Measurements from ENCODE around the gene RALGAPB. TPM values are rescaled to one million over a fixed set of nuclear protein-coding genes. Genes with fewer than 3 reads are reported as not detected.

The RALGAPB gene
- total and polyA plus RNA-seq, 2 experiments from 2014 or later = 10.2 to 40.4 TPM

GRCh38 chr20:38566036-38566598 lies 93.5 kb downstream of the RALGAPB start:
- DNase-seq (ENCODE audit: low spot score) = no peak
- 0 out of 2 replicates have a peak, but pooled peaks cover 5% of the 10 kb centered on the region for H4K20me1 ChIP-seq (replicated peaks; ENCODE audit: insufficient read depth)
- no peaks in the 10 kb centered on the region for H3K4me1 ChIP-seq (ENCODE audit: insufficient read depth)
- no peaks in the 10 kb centered on the region for H3F3A ChIP-seq (replicated peaks; ENCODE audit: low read depth)
- no peak overlapping the region for H2AFZ ChIP-seq
- Mint-ChIP-seq H3K36me3 (ENCODE audit: low read depth) (peaks cover 13% of the 10 kb centered on the region; the same call in 2 of the 3 replicates), H3K27ac (no peak overlapping the region), H3K27me3 (ENCODE audit: insufficient read depth, low read depth, poor library complexity) (no peaks in the 10 kb centered on the region), H3K9me3 (no peaks in the 10 kb centered on the region), H3K4me1 (no peaks in the 10 kb centered on the region), H3K4me3 (no peak overlapping the region)
- H3K4me3 ChIP-seq = no peak overlapping the region
- TF ChIP-seq STAT1 (IDR thresholded peaks at IDR 0.05; ENCODE audit: unreplicated experiment) (no peak), EZH2 (IDR thresholded peaks at IDR 0.05; ENCODE audit: low read depth, unreplicated experiment) (no peak), CREB1 (CRISPR knock-in tag; IDR thresholded peaks at IDR 0.05; ENCODE audit: low read depth) (no peak), ZNF331 (CRISPR knock-in tag; IDR thresholded peaks at IDR 0.05; ENCODE audit: low read depth) (no peak), REST (IDR thresholded peaks at IDR 0.05; ENCODE audit: unreplicated experiment) (no peak), NANOG (IDR thresholded peaks at IDR 0.05; ENCODE audit: borderline replicate concordance) (no peak), CTCF (conservative IDR thresholded peaks at IDR 0.05; ENCODE audit: low read depth in 2 of 2) (no peak), EZH2phosphoT487 (IDR thresholded peaks at IDR 0.05; ENCODE audit: unreplicated experiment) (no peak), POLR2AphosphoS5 (IDR thresholded peaks at IDR 0.05; ENCODE audit: low read depth) (no peak), ZNF114 (CRISPR knock-in tag; IDR thresholded peaks at IDR 0.05) (no peak), JUNB (IDR thresholded peaks at IDR 0.05; ENCODE audit: unreplicated experiment) (no peak)
- TF ChIP-seq, protein P1, sequence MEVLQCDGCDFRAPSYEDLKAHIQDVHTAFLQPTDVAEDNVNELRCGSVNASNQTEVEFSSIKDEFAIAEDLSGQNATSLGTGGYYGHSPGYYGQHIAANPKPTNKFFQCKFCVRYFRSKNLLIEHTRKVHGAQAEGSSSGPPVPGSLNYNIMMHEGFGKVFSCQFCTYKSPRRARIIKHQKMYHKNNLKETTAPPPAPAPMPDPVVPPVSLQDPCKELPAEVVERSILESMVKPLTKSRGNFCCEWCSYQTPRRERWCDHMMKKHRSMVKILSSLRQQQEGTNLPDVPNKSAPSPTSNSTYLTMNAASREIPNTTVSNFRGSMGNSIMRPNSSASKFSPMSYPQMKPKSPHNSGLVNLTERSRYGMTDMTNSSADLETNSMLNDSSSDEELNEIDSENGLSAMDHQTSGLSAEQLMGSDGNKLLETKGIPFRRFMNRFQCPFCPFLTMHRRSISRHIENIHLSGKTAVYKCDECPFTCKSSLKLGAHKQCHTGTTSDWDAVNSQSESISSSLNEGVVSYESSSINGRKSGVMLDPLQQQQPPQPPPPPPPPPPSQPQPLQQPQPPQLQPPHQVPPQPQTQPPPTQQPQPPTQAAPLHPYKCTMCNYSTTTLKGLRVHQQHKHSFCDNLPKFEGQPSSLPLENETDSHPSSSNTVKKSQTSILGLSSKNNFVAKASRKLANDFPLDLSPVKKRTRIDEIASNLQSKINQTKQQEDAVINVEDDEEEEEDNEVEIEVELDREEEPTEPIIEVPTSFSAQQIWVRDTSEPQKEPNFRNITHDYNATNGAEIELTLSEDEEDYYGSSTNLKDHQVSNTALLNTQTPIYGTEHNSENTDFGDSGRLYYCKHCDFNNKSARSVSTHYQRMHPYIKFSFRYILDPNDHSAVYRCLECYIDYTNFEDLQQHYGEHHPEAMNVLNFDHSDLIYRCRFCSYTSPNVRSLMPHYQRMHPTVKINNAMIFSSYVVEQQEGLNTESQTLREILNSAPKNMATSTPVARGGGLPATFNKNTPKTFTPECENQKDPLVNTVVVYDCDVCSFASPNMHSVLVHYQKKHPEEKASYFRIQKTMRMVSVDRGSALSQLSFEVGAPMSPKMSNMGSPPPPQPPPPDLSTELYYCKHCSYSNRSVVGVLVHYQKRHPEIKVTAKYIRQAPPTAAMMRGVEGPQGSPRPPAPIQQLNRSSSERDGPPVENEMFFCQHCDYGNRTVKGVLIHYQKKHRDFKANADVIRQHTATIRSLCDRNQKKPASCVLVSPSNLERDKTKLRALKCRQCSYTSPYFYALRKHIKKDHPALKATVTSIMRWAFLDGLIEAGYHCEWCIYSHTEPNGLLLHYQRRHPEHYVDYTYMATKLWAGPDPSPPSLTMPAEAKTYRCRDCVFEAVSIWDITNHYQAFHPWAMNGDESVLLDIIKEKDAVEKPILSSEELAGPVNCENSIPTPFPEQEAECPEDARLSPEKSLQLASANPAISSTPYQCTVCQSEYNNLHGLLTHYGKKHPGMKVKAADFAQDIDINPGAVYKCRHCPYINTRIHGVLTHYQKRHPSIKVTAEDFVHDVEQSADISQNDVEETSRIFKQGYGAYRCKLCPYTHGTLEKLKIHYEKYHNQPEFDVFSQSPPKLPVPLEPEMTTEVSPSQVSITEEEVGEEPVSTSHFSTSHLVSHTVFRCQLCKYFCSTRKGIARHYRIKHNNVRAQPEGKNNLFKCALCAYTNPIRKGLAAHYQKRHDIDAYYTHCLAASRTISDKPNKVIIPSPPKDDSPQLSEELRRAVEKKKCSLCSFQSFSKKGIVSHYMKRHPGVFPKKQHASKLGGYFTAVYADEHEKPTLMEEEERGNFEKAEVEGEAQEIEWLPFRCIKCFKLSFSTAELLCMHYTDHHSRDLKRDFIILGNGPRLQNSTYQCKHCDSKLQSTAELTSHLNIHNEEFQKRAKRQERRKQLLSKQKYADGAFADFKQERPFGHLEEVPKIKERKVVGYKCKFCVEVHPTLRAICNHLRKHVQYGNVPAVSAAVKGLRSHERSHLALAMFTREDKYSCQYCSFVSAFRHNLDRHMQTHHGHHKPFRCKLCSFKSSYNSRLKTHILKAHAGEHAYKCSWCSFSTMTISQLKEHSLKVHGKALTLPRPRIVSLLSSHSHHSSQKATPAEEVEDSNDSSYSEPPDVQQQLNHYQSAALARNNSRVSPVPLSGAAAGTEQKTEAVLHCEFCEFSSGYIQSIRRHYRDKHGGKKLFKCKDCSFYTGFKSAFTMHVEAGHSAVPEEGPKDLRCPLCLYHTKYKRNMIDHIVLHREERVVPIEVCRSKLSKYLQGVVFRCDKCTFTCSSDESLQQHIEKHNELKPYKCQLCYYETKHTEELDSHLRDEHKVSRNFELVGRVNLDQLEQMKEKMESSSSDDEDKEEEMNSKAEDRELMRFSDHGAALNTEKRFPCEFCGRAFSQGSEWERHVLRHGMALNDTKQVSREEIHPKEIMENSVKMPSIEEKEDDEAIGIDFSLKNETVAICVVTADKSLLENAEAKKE (CRISPR knock-in tag; IDR thresholded peaks at IDR 0.05) = no peak
- TF ChIP-seq, protein P2, sequence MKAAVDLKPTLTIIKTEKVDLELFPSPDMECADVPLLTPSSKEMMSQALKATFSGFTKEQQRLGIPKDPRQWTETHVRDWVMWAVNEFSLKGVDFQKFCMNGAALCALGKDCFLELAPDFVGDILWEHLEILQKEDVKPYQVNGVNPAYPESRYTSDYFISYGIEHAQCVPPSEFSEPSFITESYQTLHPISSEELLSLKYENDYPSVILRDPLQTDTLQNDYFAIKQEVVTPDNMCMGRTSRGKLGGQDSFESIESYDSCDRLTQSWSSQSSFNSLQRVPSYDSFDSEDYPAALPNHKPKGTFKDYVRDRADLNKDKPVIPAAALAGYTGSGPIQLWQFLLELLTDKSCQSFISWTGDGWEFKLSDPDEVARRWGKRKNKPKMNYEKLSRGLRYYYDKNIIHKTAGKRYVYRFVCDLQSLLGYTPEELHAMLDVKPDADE (IDR thresholded peaks at IDR 0.05) = no peak
- no peak for ATAC-seq
- peaks cover 7% of the 10 kb centered on the region; the same call in 1 of the 2 replicates for H3K36me3 ChIP-seq (ENCODE audit: insufficient read depth)
- H3K9me2 ChIP-seq (ENCODE audit: insufficient read depth) = no peaks in the 10 kb centered on the region
- no peak overlapping the region for H3K27ac ChIP-seq (ENCODE audit: low read depth)
- no peak overlapping the region for H3K4me2 ChIP-seq
- no peaks in the 10 kb centered on the region for H3K79me2 ChIP-seq (replicated peaks; ENCODE audit: insufficient read depth)
- no peaks in the 10 kb centered on the region for H3K27me3 ChIP-seq (ENCODE audit: insufficient read depth)

Measured in GM23338 (cell line).